Fibroblast of lung (primary cell): ENCODE results near the gene TCF7L1. TPM values are rescaled to one million over a fixed set of nuclear protein-coding genes. Genes with fewer than 3 reads are reported as not detected.
A peak's percentile ranks its signal among the peaks of the same experiment; 100 is the strongest.

ENCODE experiments used
- DNase-seq, 2 donors: peaks; one replicate each; pipeline versions ENCODE4 v3.0.0 to v3.0.0-alpha.2; 2010; ENCODE audit warnings: low read depth in 2 of 2
- H2AFZ ChIP-seq: 2 replicates; pipeline ENCODE4 v1.5.1; 2012; ENCODE audit warnings: low read length, control low read depth, inconsistent platforms
- H3K27ac ChIP-seq: 2 replicates; pipeline ENCODE4 v1.5.1; 2011; ENCODE audit warnings: low read length, control low read depth; ENCODE audit not compliant: insufficient read depth
- H3K27me3 ChIP-seq: 2 replicates; pipeline ENCODE4 v1.5.1; 2011; ENCODE audit warnings: mild to moderate bottlenecking, low read length; ENCODE audit not compliant: control insufficient read depth, insufficient read depth
- H3K36me3 ChIP-seq: 2 replicates; pipeline ENCODE4 v1.5.1; 2011; ENCODE audit warnings: low read length; ENCODE audit not compliant: control insufficient read depth, insufficient read depth
- H3K4me1 ChIP-seq: 2 replicates; pipeline ENCODE4 v1.5.1; 2011; ENCODE audit warnings: low read length; ENCODE audit not compliant: control insufficient read depth, insufficient read depth; ENCODE audit errors: extremely low read depth
- H3K4me2 ChIP-seq: 2 replicates; pipeline ENCODE4 v1.5.1; 2011; ENCODE audit warnings: low read length, control low read depth; ENCODE audit not compliant: insufficient read depth; ENCODE audit errors: extremely low read depth
- H3K4me3 ChIP-seq, 4 experiments: fragments of 200-600 bp in 1 of 4; sonication (generic) in 1 of 4; replicated peaks in 1 of 4; 2 replicates each; pipeline ENCODE4 v1.5.1; 2011 to 2016; ENCODE audit warnings: low read length in 4 of 4, low read depth in 3 of 4, mild to moderate bottlenecking in 3 of 4, control low read depth in 2 of 4, inconsistent platforms in 1 of 4, mixed read lengths in 1 of 4; ENCODE audit not compliant: insufficient read depth in 1 of 4; ENCODE audit errors: control extremely low read depth in 1 of 4
- H3K79me2 ChIP-seq: 2 replicates; pipeline ENCODE4 v1.5.1; 2012; ENCODE audit warnings: mild to moderate bottlenecking, low read length, inconsistent platforms; ENCODE audit not compliant: control insufficient read depth, insufficient read depth
- H3K9ac ChIP-seq: 2 replicates; pipeline ENCODE4 v1.5.1; 2011; ENCODE audit warnings: mild to moderate bottlenecking, low read length, control low read depth; ENCODE audit not compliant: insufficient read depth
- H3K9me3 ChIP-seq: 2 replicates; pipeline ENCODE4 v1.5.1; 2012; ENCODE audit warnings: low read depth, low read length; ENCODE audit not compliant: control insufficient read depth, insufficient read depth
- H4K20me1 ChIP-seq: 2 replicates; pipeline ENCODE4 v1.5.1; 2011; ENCODE audit warnings: low read length; ENCODE audit not compliant: control insufficient read depth, insufficient read depth; ENCODE audit errors: extremely low read depth
- EZH2 ChIP-seq: IDR thresholded peaks from 2 replicates; pipeline ENCODE4 v1.5.1; 2012; ENCODE audit warnings: low read length, control low read depth, mild to moderate bottlenecking; ENCODE audit errors: missing control alignments
- polyA plus RNA-seq, 2 donors: library from polyadenylated mRNA; depleted of rRNA in 1 of 2; stranded (reverse) in 1 of 2; unstranded in 1 of 2; fragments of >200 nt; gene quantifications; 2 replicates each; pipeline ENCODE4 v1.2.1, GENCODE V29; 2011 to 2012; ENCODE audit warnings: missing spikeins in 1 of 2
- total RNA-seq: library from RNA; depleted of rRNA; stranded (reverse); fragments of >200 nt; gene quantifications from 2 replicates; pipeline ENCODE4 v1.2.1, GENCODE V29; 2014
- TF ChIP-seq, protein P1 (sequence below), 2 donors: IDR thresholded peaks in 1 of 2; conservative IDR thresholded peaks in 1 of 2; 1 replicate in 1 of 2; 2 replicates in 1 of 2; pipeline ENCODE4 v1.5.1; 2011 to 2012; ENCODE audit warnings: low read length in 2 of 2, control low read depth in 1 of 2, inconsistent platforms in 1 of 2, low read depth in 1 of 2, mild to moderate bottlenecking in 1 of 2

Gene TCF7L1
- total and polyA plus RNA-seq, 2 donors (not counting 1 experiment from before 2014, with no cell fraction given): 0.83 to 1.5 TPM

DNA sequence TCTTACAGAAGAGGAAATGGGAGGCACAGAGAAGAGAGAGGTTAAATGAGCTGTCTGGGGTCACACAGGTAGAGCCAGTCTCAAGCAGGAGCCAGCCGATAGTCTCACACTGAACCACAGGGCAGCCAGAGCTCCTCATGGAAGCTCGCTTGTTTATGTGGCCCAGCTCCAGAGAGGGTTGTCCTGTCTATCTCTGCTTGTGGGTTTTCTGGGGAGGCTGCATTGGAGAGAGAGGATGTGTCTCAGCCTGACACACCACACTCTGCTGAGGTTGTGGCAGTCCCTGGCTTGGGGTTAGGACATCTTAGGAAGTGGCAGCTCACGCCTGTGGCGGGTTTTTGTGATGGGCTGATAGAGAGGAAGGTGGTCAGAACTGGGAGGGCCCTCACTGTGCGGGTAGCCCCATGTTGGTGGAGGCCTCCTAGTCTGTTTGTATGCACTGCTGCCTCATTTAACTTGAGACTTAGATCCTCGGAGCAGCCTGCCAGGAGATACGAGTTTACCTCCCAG, 52.3 kb downstream of the TCF7L1 start:
- H3K36me3 ChIP-seq: no peaks in the 10 kb centered on the region
- H4K20me1 ChIP-seq: no peaks in the 10 kb centered on the region
- DNase-seq: peak in 1 of 2 donors; percentile 51
- H3K79me2 ChIP-seq: no peaks in the 10 kb centered on the region
- no peaks in the 10 kb centered on the region for H3K4me1 ChIP-seq
- no peak overlapping the region for H3K27ac ChIP-seq
- no peak overlapping the region for H3K4me2 ChIP-seq
- no peaks in the 10 kb centered on the region for H3K9me3 ChIP-seq
- no peak for TF ChIP-seq EZH2
- H3K9ac ChIP-seq: no peak overlapping the region
- no peaks in the 10 kb centered on the region for H3K27me3 ChIP-seq
- no peak overlapping the region for H2AFZ ChIP-seq
- H3K4me3 ChIP-seq: no peak overlapping the region

DNA sequence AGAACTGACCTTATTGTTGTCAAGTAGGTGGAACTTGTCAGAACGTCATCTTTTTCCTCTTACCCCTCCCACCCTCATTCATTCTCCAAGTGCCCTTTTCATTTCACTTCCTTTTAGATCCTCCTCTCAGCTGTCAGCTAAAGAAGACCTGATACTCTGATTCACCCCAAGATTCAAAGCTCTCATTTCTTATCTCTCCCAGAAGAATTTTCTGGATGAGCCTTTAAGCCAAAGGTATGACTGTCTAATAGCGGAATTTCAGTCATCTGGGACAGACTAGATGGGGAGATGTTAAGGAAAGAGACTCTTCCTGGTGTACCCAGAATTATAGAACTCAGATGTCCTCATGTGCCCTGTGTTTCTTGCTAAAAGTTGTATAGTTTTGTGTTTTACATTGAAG, 53.9 kb downstream of the TCF7L1 start:
- Histone ChIP-seq H3K4me3 (no peak overlapping the region), H2AFZ (no peak overlapping the region), H3K27ac (no peak overlapping the region), H3K9ac (no peak overlapping the region), H3K36me3 (no peaks in the 10 kb centered on the region), H3K79me2 (no peaks in the 10 kb centered on the region), H3K4me1 (no peaks in the 10 kb centered on the region), H4K20me1 (no peaks in the 10 kb centered on the region), H3K4me2 (no peak overlapping the region), H3K9me3 (no peaks in the 10 kb centered on the region), H3K27me3 (no peaks in the 10 kb centered on the region)
- peak in 1 of 2 donors; percentile 37 for DNase-seq
- TF ChIP-seq, protein P1, sequence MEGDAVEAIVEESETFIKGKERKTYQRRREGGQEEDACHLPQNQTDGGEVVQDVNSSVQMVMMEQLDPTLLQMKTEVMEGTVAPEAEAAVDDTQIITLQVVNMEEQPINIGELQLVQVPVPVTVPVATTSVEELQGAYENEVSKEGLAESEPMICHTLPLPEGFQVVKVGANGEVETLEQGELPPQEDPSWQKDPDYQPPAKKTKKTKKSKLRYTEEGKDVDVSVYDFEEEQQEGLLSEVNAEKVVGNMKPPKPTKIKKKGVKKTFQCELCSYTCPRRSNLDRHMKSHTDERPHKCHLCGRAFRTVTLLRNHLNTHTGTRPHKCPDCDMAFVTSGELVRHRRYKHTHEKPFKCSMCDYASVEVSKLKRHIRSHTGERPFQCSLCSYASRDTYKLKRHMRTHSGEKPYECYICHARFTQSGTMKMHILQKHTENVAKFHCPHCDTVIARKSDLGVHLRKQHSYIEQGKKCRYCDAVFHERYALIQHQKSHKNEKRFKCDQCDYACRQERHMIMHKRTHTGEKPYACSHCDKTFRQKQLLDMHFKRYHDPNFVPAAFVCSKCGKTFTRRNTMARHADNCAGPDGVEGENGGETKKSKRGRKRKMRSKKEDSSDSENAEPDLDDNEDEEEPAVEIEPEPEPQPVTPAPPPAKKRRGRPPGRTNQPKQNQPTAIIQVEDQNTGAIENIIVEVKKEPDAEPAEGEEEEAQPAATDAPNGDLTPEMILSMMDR (conservative IDR thresholded peaks at IDR 0.05 in 1 of 2, IDR thresholded peaks at IDR 0.05 in 1 of 2; ENCODE audit: low read depth in 1 of 2, low read length in 2 of 2): no peak
- TF ChIP-seq EZH2: no peak

DNA sequence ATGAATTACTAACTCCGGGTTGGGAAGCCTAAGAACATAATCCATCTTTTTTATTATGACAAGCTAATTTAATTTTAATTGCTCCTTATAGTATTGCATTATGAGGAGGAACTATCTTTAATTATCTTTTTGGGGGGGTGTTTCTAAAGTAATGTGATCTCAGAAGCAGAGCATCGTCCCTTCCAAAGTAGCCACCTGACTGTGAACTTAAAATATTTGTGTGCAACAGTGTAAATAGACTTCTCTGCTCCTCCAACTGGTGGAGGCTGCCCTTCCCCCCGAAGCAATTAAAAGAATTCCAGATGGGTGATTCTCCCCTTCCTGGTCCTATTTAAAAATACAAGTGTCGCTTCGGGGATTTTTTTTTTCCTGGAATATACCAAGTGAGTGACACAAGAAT, 55.7 kb downstream of the TCF7L1 start:
- H3K27ac ChIP-seq: no peak overlapping the region
- H3K27me3 ChIP-seq: no peaks in the 10 kb centered on the region
- no peaks in the 10 kb centered on the region for H4K20me1 ChIP-seq
- no peaks in the 10 kb centered on the region for H3K36me3 ChIP-seq
- H3K4me1 ChIP-seq: no peaks in the 10 kb centered on the region
- no peak overlapping the region for H2AFZ ChIP-seq
- DNase-seq: peak in 1 of 2 donors; percentile 39
- no peak overlapping the region for H3K4me3 ChIP-seq
- TF ChIP-seq EZH2: no peak
- TF ChIP-seq, protein P1 (conservative IDR thresholded peaks at IDR 0.05 in 1 of 2, IDR thresholded peaks at IDR 0.05 in 1 of 2; ENCODE audit: low read depth in 1 of 2, low read length in 2 of 2): no peak
- no peaks in the 10 kb centered on the region for H3K9me3 ChIP-seq
- no peak overlapping the region for H3K9ac ChIP-seq
- H3K79me2 ChIP-seq: no peaks in the 10 kb centered on the region
- H3K4me2 ChIP-seq: no peak overlapping the region
